GM12875 (cell line): ENCODE data around the gene RABGAP1L.
A peak's percentile ranks its signal among the peaks of the same experiment; 100 is the strongest.
"Not testable (repeated sequence)": the region's sequence is repeated elsewhere in the genome, so short reads cannot be mapped to it uniquely, and the experiment has no call there.

Experiments used
- H3K4me3 ChIP-seq: one replicate; pipeline ENCODE4 v1.5.1; 2011; ENCODE audit warnings: low read depth, low read length, control low read depth
- CTCF ChIP-seq: IDR thresholded peaks from 2 replicates; pipeline ENCODE4 v1.5.1; 2011; ENCODE audit warnings: low read depth, mild to moderate bottlenecking, control low read depth, inconsistent platforms, low read length, moderate library complexity, borderline replicate concordance; ENCODE audit not compliant: insufficient read depth

Gene RABGAP1L

GRCh38 chr1:174247472-174247871 lies 88.2 kb downstream of the RABGAP1L start:
- no peak for TF ChIP-seq CTCF
- no peak overlapping the region for H3K4me3 ChIP-seq

DNA sequence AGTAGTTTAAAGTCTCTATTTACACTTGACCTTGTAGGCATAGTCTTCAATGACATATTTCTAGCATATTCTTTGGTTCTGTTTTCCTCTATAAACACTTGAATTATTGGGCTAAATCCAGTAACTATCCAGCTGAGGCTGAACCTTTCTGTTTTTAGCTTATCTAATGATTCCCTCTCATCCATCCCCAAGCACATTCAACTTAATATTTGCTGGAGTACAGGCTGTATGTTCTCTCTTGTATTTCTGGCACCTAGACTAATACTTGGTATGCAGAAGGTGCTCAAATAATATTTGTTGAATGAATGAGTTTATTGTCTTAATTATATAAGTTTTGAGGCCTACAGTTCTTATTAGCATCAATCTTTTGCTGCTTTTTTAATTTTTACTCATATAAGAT lies 88.7 kb downstream of the RABGAP1L start:
- no peak overlapping the region for H3K4me3 ChIP-seq
- TF ChIP-seq CTCF = no peak

DNA sequence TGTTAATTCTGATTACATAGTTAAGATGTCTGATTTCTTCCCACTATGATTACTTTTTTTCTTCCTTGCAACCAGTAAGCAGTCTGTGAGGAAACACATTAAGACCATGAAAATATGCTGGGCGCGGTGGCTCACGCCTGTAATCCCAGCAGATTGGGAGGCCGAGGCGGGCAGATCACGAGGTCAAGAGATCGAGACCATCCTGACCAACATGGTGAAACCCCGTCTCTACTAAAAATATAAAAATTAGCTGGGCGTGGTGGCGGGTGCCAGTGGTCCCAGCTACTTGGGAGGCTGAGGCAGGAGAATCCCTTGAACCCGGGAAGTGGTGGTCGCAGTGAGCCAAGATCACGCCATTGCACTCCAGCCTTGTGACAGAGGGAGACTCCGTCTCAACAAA lies 97.1 kb downstream of the RABGAP1L start:
- H3K4me3 ChIP-seq = not testable (repeated sequence)

- TF ChIP-seq CTCF = peak; percentile 19; the same call in 1 of the 2 replicates
- no peak overlapping the region for H3K4me3 ChIP-seq
These were observed 98.8 kb downstream of the RABGAP1L start for GRCh38 chr1:174258148-174258550.

- peak; percentile 41; the same call in 1 of the 2 replicates for TF ChIP-seq CTCF
- no peak overlapping the region for H3K4me3 ChIP-seq
These were observed 103.3 kb downstream of the RABGAP1L start for GRCh38 chr1:174262349-174263241.

DNA sequence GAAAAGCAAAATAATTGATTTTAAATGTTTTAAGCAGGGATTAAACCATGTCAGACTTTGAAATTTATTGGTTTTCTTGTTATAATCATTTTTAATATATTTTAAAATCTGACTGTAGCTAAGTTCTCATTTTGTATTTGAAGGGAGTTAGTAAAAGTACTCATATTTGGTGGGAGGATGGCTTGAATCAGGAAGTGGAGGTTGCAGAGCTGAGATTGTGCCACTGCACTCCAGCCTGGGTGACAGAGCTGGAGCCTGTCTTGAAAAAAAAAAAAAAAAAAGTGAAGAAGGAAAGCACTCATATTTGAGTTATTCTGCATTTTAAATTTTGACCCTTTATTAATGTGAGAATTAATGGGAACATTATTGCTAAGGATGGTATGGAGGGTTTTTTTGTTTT lies 106.0 kb downstream of the RABGAP1L start:
- no peak for TF ChIP-seq CTCF
- no peak overlapping the region for H3K4me3 ChIP-seq

- TF ChIP-seq CTCF = no peak
- no peak overlapping the region for H3K4me3 ChIP-seq
These were observed 107.2 kb downstream of the RABGAP1L start for GRCh38 chr1:174266476-174266875.
